Activated naive CD8-positive, alpha-beta T cell treated with anti-CD3 and anti-CD28 coated beads for 36 hours (primary cell): ENCODE results near the gene ZNF385C. TPM values are rescaled to one million over a fixed set of nuclear protein-coding genes. Genes with fewer than 3 reads are reported as not detected.

Experiments
- DNase-seq: peaks from one replicate; pipeline ENCODE4 v3.0.0; 2021
- H3K27ac Mint-ChIP-seq: one replicate; pipeline ENCODE4 v1.8.0; 2022; ENCODE audit warnings: mild to moderate bottlenecking, moderate library complexity, mixed read lengths
- H3K27me3 Mint-ChIP-seq: one replicate; pipeline ENCODE4 v1.8.0; 2022; ENCODE audit warnings: mild to moderate bottlenecking, mixed read lengths
- H3K36me3 Mint-ChIP-seq: one replicate; pipeline ENCODE4 v1.8.0; 2021; ENCODE audit warnings: mild to moderate bottlenecking, mixed read lengths
- H3K4me1 Mint-ChIP-seq: one replicate; pipeline ENCODE4 v1.8.0; 2021; ENCODE audit warnings: mixed read lengths
- H3K4me3 Mint-ChIP-seq: one replicate; pipeline ENCODE4 v1.8.0; 2022; ENCODE audit warnings: mild to moderate bottlenecking, moderate library complexity, mixed read lengths
- H3K9me3 Mint-ChIP-seq: one replicate; pipeline ENCODE4 v1.8.0; 2022; ENCODE audit warnings: mixed read lengths
- total RNA-seq, 2 experiments: library from RNA; stranded (reverse); gene quantifications; one replicate each; pipeline ENCODE4 v1.2.3, GENCODE V29; 2021

ZNF385C gene
- total RNA-seq, 2 experiments from 2014 or later: 0.92 to 1.2 TPM

- H3K27ac Mint-ChIP-seq: peak overlapping the region; percentile 62
Measured at GRCh38 chr17:42117397-42118125, 19.3 kb upstream of the ZNF385C start.

DNA sequence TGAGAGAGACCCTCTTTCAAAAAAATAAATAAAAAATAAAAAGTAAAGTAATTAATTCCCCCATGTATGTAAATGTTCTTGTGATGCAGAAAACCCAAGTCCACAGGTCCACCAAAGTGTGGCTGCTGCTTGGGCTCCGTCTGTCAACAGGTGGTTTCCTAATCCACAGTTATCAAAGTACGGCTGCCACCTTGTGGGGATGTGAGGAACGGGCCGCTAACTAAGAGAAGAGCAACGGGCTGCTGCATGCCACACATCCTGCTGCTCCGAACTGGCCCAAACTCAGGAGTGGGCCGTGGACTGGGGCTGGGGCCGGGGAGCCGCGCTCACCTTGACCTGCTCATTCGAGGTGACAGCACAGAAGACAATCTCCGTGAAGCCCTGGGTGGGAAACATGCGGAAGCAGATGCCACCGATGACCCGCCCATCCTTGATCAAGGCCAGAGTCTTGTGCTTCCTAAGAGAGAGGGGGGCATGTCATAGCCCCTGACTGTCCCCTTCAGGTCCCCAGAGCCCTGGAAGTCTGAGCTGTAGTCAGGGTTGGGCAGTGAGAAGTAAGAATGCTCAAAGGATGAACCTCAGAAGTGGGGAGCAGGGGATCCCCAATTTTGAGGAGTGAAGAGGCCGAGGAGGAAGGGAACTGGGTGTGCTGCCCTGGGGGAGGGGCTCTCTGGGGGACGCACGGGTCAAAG is 18.6 kb upstream of the ZNF385C start:
- Mint-ChIP-seq H3K9me3 (no peaks in the 10 kb centered on the region), H3K4me3 (no peak overlapping the region), H3K27me3 (no peaks in the 10 kb centered on the region), H3K36me3 (peaks cover 13% of the 10 kb centered on the region), H3K4me1 (peaks cover 36% of the 10 kb centered on the region), H3K27ac (peak overlapping the region; percentile 62)
- DNase-seq: peak; percentile 74

More at GRCh38 chr17:42117397-42118125, 19.3 kb upstream of the ZNF385C start:
- Mint-ChIP-seq H3K36me3 (peaks cover 13% of the 10 kb centered on the region), H3K27me3 (no peaks in the 10 kb centered on the region), H3K4me1 (peaks cover 32% of the 10 kb centered on the region), H3K4me3 (no peak overlapping the region), H3K9me3 (no peaks in the 10 kb centered on the region)
- no peak for DNase-seq

DNA sequence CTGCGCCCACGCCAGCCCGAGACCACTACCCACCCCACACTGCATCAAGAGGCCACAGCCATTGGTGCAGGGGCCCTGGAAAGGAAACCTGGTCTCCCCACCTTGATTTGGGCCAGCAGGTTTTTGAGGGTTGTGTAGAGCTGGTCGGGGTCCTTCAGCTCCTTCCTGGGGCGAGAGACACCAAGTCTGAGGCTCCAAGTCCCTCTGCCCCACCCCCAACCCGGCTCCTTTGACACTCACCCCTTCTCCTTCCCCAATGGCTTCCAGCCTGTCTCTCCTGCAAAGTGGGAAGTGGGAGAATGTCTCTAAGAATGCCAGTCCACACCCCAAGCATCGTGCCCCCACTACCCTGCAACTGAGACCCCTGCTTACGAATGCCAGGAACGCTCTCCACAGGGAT is 15.8 kb upstream of the ZNF385C start:
- Mint-ChIP-seq H3K4me1 (peaks cover 33% of the 10 kb centered on the region), H3K36me3 (peaks cover 16% of the 10 kb centered on the region), H3K9me3 (no peaks in the 10 kb centered on the region), H3K27me3 (no peaks in the 10 kb centered on the region), H3K27ac (no peak overlapping the region), H3K4me3 (no peak overlapping the region)
- DNase-seq: no peak

DNA sequence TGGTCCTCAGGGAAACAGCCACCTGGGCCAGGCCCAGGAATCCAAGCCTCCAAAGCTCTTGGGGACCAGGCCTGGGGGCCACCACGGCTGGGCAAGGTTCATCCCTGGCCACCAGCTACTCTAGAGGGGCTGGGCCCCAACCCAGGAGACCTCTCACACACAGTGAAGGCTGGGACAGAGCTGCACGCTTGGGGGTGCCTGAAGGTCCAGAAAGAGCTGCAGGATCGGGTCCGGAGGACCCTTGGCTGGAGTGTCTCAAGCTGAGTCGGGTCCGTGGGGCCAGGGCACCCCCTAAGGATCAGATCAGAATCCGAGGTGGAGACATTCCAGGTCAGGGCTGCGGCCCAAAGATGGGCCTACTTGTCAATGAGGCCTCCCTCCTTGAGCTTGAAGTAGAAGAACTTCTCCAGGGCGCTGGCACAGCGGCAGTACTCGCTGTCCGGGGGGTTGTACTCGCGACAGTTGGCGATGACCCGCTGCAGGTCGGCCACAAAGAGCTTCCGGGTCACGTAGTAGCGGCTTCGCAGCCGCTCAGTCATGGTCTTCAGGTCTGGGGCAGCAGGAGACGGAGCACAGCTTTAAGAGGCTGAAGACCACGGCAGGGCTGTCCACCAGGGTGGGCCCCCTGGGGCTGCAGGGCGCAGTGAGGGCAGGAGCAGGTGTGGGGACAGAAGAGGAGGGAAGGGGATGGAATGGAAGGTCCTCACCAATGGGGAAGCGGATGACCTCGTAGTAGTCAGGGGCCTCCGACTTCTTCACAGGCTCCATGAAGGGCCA is 15.2 kb upstream of the ZNF385C start:
- no peak overlapping the region for H3K4me3 Mint-ChIP-seq
- H3K4me1 Mint-ChIP-seq: peaks cover 27% of the 10 kb centered on the region
- H3K27ac Mint-ChIP-seq: peak overlapping the region; percentile 98

GRCh38 chr17:42112552-42113176 is 14.4 kb upstream of the ZNF385C start, which contains the start of gene DHX58:
Gene DHX58, minus strand, starts transcription at chr17:42112714. Its CDS starts 822 bp downstream, at chr17:42111892.
- Mint-ChIP-seq H3K27me3 (no peaks in the 10 kb centered on the region), H3K4me1 (peaks cover 32% of the 10 kb centered on the region), H3K4me3 (peak within 1 kb of the TSS; percentile 85), H3K27ac (peak within 1 kb of the TSS; percentile 98), H3K36me3 (peaks cover 14% of the 10 kb centered on the region), H3K9me3 (no peaks in the 10 kb centered on the region)
- peak; percentile 82 for DNase-seq

More for the DNA sequence above, 15.2 kb upstream of the ZNF385C start:
- H3K36me3 Mint-ChIP-seq: peaks cover 14% of the 10 kb centered on the region
- no peaks in the 10 kb centered on the region for H3K9me3 Mint-ChIP-seq
- H3K27me3 Mint-ChIP-seq: no peaks in the 10 kb centered on the region
- no peak for DNase-seq

GRCh38 chr17:42111871-42112551 is 13.7 kb upstream of the ZNF385C start:
- Mint-ChIP-seq H3K4me1 (peaks cover 30% of the 10 kb centered on the region), H3K27me3 (no peaks in the 10 kb centered on the region), H3K4me3 (peak overlapping the region; percentile 85), H3K9me3 (no peaks in the 10 kb centered on the region), H3K36me3 (peaks cover 9% of the 10 kb centered on the region), H3K27ac (peak overlapping the region; percentile 98)
- peak; percentile 33 for DNase-seq

DNA sequence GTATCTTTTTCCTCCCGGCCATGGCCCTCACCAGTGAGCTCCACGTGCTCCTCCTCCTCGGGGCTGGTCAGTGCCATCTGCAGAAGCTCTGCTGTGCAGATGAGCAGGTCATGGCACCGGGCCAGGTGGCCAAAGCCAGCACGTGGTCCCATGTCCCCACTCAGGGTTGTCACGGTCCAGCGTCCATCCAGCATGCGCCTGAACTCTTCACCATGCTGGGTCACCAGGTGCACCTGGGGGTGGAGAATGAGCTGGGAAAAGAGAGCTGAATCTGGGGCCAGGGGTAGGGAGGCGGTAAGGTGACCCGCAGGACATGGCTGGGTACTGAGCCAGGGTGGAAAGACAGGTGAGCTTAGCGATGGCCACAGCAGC is 13.0 kb upstream of the ZNF385C start:
- H3K9me3 Mint-ChIP-seq: no peaks in the 10 kb centered on the region

DNA sequence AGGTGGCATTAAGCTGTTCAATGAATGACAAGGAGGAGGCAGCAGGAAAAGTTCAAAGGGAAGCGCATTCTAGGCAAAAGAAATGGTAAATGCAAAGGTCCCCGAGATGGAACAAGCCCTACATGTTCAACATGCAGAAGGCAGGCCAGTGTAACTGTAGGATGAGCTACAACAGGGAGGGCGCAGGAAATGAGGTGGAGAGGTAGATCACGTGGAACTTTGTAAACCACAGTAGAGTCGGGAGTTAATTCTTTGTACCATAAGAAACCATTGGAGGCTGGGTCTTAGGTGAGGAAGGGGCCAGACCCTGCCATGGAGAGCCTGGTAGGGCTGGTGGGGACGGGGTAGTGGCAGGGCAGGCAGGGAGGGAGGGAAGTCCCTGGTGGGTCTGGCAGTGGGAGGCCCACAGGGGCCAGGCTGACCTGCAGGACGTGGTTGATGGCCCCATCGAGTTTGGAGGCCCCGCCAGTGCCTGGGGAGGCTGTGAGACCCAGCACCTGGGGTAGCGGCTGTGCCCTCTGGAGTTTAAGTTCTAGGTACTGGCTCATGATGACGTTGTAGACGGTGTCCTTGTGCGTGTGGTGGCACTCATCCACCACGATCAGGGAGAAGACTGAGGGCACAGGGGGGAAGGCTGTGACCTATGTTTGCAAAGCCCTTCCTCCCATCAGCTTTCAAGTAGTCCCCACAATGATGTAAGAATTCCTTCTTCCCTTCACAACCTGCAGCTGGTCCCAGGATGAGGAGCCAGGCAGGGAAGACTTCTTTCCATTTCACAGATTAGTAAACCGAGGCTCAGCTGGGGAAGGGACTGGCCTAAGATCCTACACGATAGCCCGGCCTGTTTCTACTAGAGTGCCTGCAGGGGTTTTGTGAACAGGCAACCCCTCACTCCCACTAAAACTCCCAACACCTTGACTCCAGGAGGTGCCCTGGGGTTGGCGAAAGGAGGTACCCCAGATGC is 12.3 kb upstream of the ZNF385C start:
- DNase-seq: no peak
- peaks cover 28% of the 10 kb centered on the region for H3K4me1 Mint-ChIP-seq

More for the DNA sequence above, 13.0 kb upstream of the ZNF385C start:
- H3K4me1 Mint-ChIP-seq: peaks cover 28% of the 10 kb centered on the region
- no peak overlapping the region for H3K4me3 Mint-ChIP-seq
- H3K36me3 Mint-ChIP-seq: peaks cover 7% of the 10 kb centered on the region
- DNase-seq: no peak
- no peak overlapping the region for H3K27ac Mint-ChIP-seq
- no peaks in the 10 kb centered on the region for H3K27me3 Mint-ChIP-seq

GRCh38 chr17:42109086-42109485 is 10.8 kb upstream of the ZNF385C start:
- H3K4me1 Mint-ChIP-seq: peaks cover 28% of the 10 kb centered on the region
- H3K27ac Mint-ChIP-seq: no peak overlapping the region
- no peaks in the 10 kb centered on the region for H3K9me3 Mint-ChIP-seq
- H3K4me3 Mint-ChIP-seq: no peak overlapping the region
- H3K27me3 Mint-ChIP-seq: no peaks in the 10 kb centered on the region
- no peak for DNase-seq
- peaks cover 7% of the 10 kb centered on the region for H3K36me3 Mint-ChIP-seq

More for the DNA sequence above, 12.3 kb upstream of the ZNF385C start:
- Mint-ChIP-seq H3K9me3 (no peaks in the 10 kb centered on the region), H3K27ac (peak overlapping the region; percentile 67), H3K4me3 (no peak overlapping the region), H3K27me3 (no peaks in the 10 kb centered on the region), H3K36me3 (peaks cover 7% of the 10 kb centered on the region)

DNA sequence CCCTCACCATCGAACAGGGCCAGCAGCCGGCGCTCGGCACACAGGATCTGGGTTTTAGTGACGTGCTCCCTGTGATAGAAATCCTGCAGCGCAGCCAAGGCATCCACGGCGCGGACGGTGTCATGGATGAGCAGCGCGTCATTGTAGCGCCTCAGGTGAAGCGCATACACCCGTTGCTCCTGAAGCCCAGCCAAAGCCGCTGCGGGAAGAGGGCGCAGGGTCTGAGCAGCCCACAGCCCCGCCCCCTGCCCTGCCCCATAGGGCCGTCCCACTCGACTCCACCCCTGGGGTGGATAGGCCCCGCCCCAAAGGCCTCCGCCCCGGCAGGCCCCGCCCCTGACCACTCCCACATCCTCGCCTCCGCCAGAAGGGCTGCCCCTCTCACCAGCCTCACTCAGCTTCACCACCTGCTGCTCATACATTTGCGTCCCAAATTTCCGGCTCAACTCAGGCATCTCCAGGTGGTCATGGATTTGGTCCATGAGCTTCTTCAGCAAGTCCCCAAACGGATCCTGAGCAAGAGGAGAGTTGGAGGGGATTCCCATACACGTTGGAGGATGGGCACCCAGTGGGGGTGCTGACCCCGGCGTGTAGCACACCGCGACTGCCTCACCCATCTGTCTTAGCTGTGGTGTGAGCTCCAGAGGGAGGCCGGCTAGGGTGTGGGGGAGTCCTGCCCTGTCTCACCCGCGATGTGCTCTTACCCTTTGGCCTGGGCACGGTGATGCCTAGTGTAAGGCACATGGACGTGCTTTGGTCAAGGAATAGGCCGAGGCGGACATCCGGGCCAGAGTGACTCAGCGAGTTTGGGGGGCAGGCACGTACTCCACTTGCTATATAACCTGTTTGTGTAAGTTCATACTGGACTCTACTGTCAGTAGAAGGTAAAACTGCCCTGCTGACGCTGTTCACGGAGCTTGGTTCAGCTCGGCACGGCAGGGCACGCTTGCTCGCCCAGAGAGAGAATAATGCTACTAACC is 9.6 kb upstream of the ZNF385C start:
- no peaks in the 10 kb centered on the region for H3K27me3 Mint-ChIP-seq
- H3K4me1 Mint-ChIP-seq: peaks cover 27% of the 10 kb centered on the region
- H3K9me3 Mint-ChIP-seq: no peaks in the 10 kb centered on the region
- H3K4me3 Mint-ChIP-seq: peak overlapping the region; percentile 59
- peak overlapping the region; percentile 25 for H3K27ac Mint-ChIP-seq
- peak; percentile 93 for DNase-seq
- peaks cover 7% of the 10 kb centered on the region for H3K36me3 Mint-ChIP-seq

DNA sequence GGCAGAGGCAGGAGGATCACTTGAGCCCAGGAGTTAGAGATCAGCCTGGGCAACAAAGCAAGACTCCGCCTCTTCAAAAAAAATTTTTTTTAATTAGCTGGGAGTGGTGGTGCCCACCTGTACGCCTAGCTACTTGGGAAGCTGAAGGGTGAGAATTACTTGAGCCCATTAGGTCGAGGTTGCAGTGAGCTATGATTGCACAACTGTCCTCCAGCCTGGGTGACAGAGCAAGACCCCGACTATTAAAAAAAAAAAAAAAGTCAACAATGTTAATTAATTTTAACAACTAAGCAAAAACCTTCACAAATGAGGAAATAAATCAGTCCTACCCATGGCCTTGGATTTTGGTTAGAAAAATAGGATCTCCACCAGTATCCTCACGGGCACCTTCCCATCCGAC is 8.9 kb upstream of the ZNF385C start:
- no peak for DNase-seq
- Mint-ChIP-seq H3K9me3 (no peaks in the 10 kb centered on the region), H3K4me3 (peak overlapping the region; percentile 59), H3K36me3 (peaks cover 7% of the 10 kb centered on the region), H3K27ac (no peak overlapping the region), H3K27me3 (no peaks in the 10 kb centered on the region), H3K4me1 (peaks cover 23% of the 10 kb centered on the region)

- Mint-ChIP-seq H3K27me3 (no peaks in the 10 kb centered on the region), H3K9me3 (no peaks in the 10 kb centered on the region), H3K4me1 (peaks cover 20% of the 10 kb centered on the region), H3K4me3 (no peak overlapping the region), H3K36me3 (peaks cover 7% of the 10 kb centered on the region), H3K27ac (no peak overlapping the region)
- DNase-seq: no peak
Measured at GRCh38 chr17:42106009-42106408, 7.7 kb upstream of the ZNF385C start.
